ENCODE measurements around the gene GYPE.
"Not testable (repeated sequence)": the region's sequence is repeated elsewhere in the genome, so short reads cannot be mapped to it uniquely, and the experiment has no call there.

GRCh38 chr4:143951458-143951972 lies 46.2 kb upstream of the GYPE start:
- not testable (repeated sequence) for TF ChIP-seq YY1 (IDR thresholded peaks at IDR 0.05; ENCODE audit: insufficient read depth, insufficient replicate concordance, low read depth, low read length); CTCF (CRISPR knock-in tag; IDR thresholded peaks at IDR 0.05); POLR2AphosphoS5 (IDR thresholded peaks at IDR 0.05; ENCODE audit: low read depth, low read length); ZNF331 (CRISPR knock-in tag; IDR thresholded peaks at IDR 0.05); NFE2L1 (CRISPR knock-in tag; IDR thresholded peaks at IDR 0.05; ENCODE audit: borderline replicate concordance); RERE (CRISPR knock-in tag; IDR thresholded peaks at IDR 0.05; ENCODE audit: low read depth); BCLAF1 (IDR thresholded peaks at IDR 0.05); E2F5 (CRISPR knock-in tag; conservative IDR thresholded peaks at IDR 0.05); MEIS2 (CRISPR knock-in tag; IDR thresholded peaks at IDR 0.05); MZF1 (CRISPR knock-in tag; IDR thresholded peaks at IDR 0.05; ENCODE audit: borderline replicate concordance); NR0B2 (CRISPR knock-in tag; IDR thresholded peaks at IDR 0.05)
